GM23338 (cell line): ENCODE results near the gene GRAMD1B. TPM values are rescaled to one million over a fixed set of nuclear protein-coding genes. Genes with fewer than 3 reads are reported as not detected.

ENCODE experiments used
- ATAC-seq: fragments of 200-7000 bp; cut with Tn5 transposase; 3 replicates; pipeline ENCODE4 v1.9.1; 2020
- DNase-seq: peaks from one replicate; pipeline ENCODE4 v3.0.0-alpha.2; 2015; ENCODE audit warnings: low spot score
- H2AFZ ChIP-seq: fragments of 200-600 bp; sonication (generic); 2 replicates; pipeline ENCODE4 v1.8.0; 2016; ENCODE audit warnings: antibody characterized with exemption, mild to moderate bottlenecking, moderate library complexity
- H3F3A ChIP-seq: fragments of 200-600 bp; sonication (generic); replicated peaks from 2 replicates; pipeline ENCODE4 v1.8.0; 2017; ENCODE audit warnings: antibody characterized with exemption, mixed run types, low read depth
- H3K27ac ChIP-seq: fragments of 200-600 bp; sonication (generic); 2 replicates; pipeline ENCODE4 v1.6.1; 2016; ENCODE audit warnings: low read depth
- H3K27me3 ChIP-seq: fragments of 200-600 bp; sonication (generic); 2 replicates; pipeline ENCODE4 v1.8.0; 2016; ENCODE audit warnings: mild to moderate bottlenecking, mixed run types, moderate library complexity; ENCODE audit not compliant: insufficient read depth
- H3K36me3 ChIP-seq: fragments of 200-600 bp; sonication (generic); 2 replicates; pipeline ENCODE4 v1.8.0; 2016; ENCODE audit warnings: mild to moderate bottlenecking; ENCODE audit not compliant: insufficient read depth
- H3K4me1 ChIP-seq: fragments of 200-600 bp; sonication (generic); 2 replicates; pipeline ENCODE4 v1.8.0; 2016; ENCODE audit warnings: mild to moderate bottlenecking, moderate library complexity; ENCODE audit not compliant: insufficient read depth
- H3K4me2 ChIP-seq: fragments of 200-600 bp; sonication (generic); 2 replicates; pipeline ENCODE4 v1.7.1; 2017; ENCODE audit warnings: mixed run types
- H3K4me3 ChIP-seq: fragments of 200-600 bp; sonication (generic); 2 replicates; pipeline ENCODE4 v1.6.1; 2016; ENCODE audit warnings: mixed run types
- H3K79me2 ChIP-seq: fragments of 200-600 bp; sonication (generic); replicated peaks from 2 replicates; pipeline ENCODE4 v1.8.0; 2017; ENCODE audit warnings: mild to moderate bottlenecking; ENCODE audit not compliant: insufficient read depth
- H3K9me2 ChIP-seq: fragments of 200-600 bp; sonication (generic); 2 replicates; pipeline ENCODE4 v1.8.0; 2017; ENCODE audit not compliant: insufficient read depth
- H4K20me1 ChIP-seq: fragments of 200-600 bp; sonication (generic); replicated peaks from 2 replicates; pipeline ENCODE4 v1.8.0; 2017; ENCODE audit warnings: mild to moderate bottlenecking; ENCODE audit not compliant: insufficient read depth
- H3K27ac Mint-ChIP-seq: 2 replicates; pipeline ENCODE4 v1.8.0; 2020; ENCODE audit warnings: inconsistent platforms, mild to moderate bottlenecking, moderate library complexity, mixed read lengths
- H3K27me3 Mint-ChIP-seq: 3 replicates; pipeline ENCODE4 v1.8.0; 2022; ENCODE audit warnings: low read depth, mild to moderate bottlenecking, moderate library complexity, mixed read lengths, inconsistent platforms; ENCODE audit not compliant: insufficient read depth, poor library complexity
- H3K36me3 Mint-ChIP-seq: 3 replicates; pipeline ENCODE4 v1.8.0; 2021; ENCODE audit warnings: low read depth, mild to moderate bottlenecking, inconsistent platforms, moderate library complexity, mixed read lengths
- H3K4me1 Mint-ChIP-seq: 3 replicates; pipeline ENCODE4 v1.8.0; 2020; ENCODE audit warnings: mild to moderate bottlenecking, inconsistent platforms, mixed read lengths
- H3K4me3 Mint-ChIP-seq: 3 replicates; pipeline ENCODE4 v1.8.0; 2021; ENCODE audit warnings: moderate library complexity, mild to moderate bottlenecking, inconsistent platforms, mixed read lengths
- H3K9me3 Mint-ChIP-seq: 3 replicates; pipeline ENCODE4 v1.8.0; 2020; ENCODE audit warnings: moderate library complexity, mild to moderate bottlenecking, inconsistent platforms, mixed read lengths
- CREB1 ChIP-seq: fragments of 250-450 bp; sonication (Bioruptor Pico); IDR thresholded peaks from 2 replicates; pipeline ENCODE4 v1.5.0; 2020; ENCODE audit warnings: low read depth, mild to moderate bottlenecking, moderate library complexity
- CTCF ChIP-seq, 2 experiments: fragments of 200-600 bp in 1 of 2; sonication (generic) in 1 of 2; conservative IDR thresholded peaks; 2 replicates each; pipeline versions ENCODE4 v1.5.1 to v1.6.1; 2016 to 2017; ENCODE audit warnings: antibody characterized with exemption in 2 of 2, low read depth in 2 of 2, mild to moderate bottlenecking in 2 of 2, moderate library complexity in 1 of 2
- ETS1 ChIP-seq: IDR thresholded peaks from 2 replicates; pipeline ENCODE4 v1.6.1; 2016; ENCODE audit warnings: antibody characterized with exemption
- EZH2 ChIP-seq: fragments of 200-600 bp; sonication (generic); IDR thresholded peaks from one replicate; pipeline ENCODE4 v1.8.0; 2017; ENCODE audit warnings: antibody characterized with exemption, mild to moderate bottlenecking, low read depth; ENCODE audit not compliant: unreplicated experiment
- EZH2phosphoT487 ChIP-seq: fragments of 200-600 bp; sonication (generic); IDR thresholded peaks from one replicate; pipeline ENCODE4 v1.8.1; 2018; ENCODE audit warnings: antibody characterized with exemption; ENCODE audit not compliant: unreplicated experiment
- JUNB ChIP-seq: IDR thresholded peaks from one replicate; pipeline ENCODE4 v1.6.1; 2016; ENCODE audit warnings: antibody characterized with exemption; ENCODE audit not compliant: unreplicated experiment
- NANOG ChIP-seq: IDR thresholded peaks from 2 replicates; pipeline ENCODE4 v1.6.1; 2016; ENCODE audit warnings: antibody characterized with exemption, borderline replicate concordance
- POLR2AphosphoS5 ChIP-seq: IDR thresholded peaks from 2 replicates; pipeline ENCODE4 v1.6.1; 2016; ENCODE audit warnings: antibody characterized with exemption, low read depth
- REST ChIP-seq: IDR thresholded peaks from one replicate; pipeline ENCODE4 v1.6.1; 2018; ENCODE audit warnings: antibody characterized with exemption; ENCODE audit not compliant: unreplicated experiment
- STAT1 ChIP-seq: IDR thresholded peaks from one replicate; pipeline ENCODE4 v1.6.1; 2016; ENCODE audit warnings: antibody characterized with exemption; ENCODE audit not compliant: unreplicated experiment
- ZNF114 ChIP-seq: fragments of 250-450 bp; sonication (Bioruptor Pico); IDR thresholded peaks from 2 replicates; pipeline ENCODE4 v1.5.0; 2020; ENCODE audit warnings: mild to moderate bottlenecking, moderate library complexity
- ZNF331 ChIP-seq: fragments of 250-450 bp; sonication (Bioruptor Pico); IDR thresholded peaks from 2 replicates; pipeline ENCODE4 v1.5.0; 2020; ENCODE audit warnings: low read depth, mild to moderate bottlenecking, moderate library complexity
- ZNF462 ChIP-seq: fragments of 250-450 bp; sonication (Bioruptor Pico); IDR thresholded peaks from 2 replicates; pipeline ENCODE4 v1.5.0; 2020; ENCODE audit warnings: mild to moderate bottlenecking, moderate library complexity
- polyA plus RNA-seq: library from polyadenylated mRNA; unstranded; fragments of >200 nt; fragmentation: Nextera tagmentation; extraction: Ambion mirVana; gene quantifications from 2 replicates; pipeline ENCODE4 v1.2.1, GENCODE V29; 2016
- total RNA-seq: library from RNA; depleted of rRNA; stranded (reverse); fragments of >200 nt; shearing (Covaris generic); gene quantifications from 2 replicates; pipeline ENCODE4 v1.2.3, GENCODE V29; 2014

Gene GRAMD1B
- total and polyA plus RNA-seq, 2 experiments from 2014 or later: 3.7 to 24.3 TPM

- H3K4me2 ChIP-seq: no peak overlapping the region
- ATAC-seq: peak; percentile 23; the same call in 2 of the 3 replicates
- Mint-ChIP-seq H3K27ac (no peak overlapping the region), H3K4me1 (peaks cover 18% of the 10 kb centered on the region), H3K4me3 (no peak overlapping the region), H3K27me3 (peaks cover 3% of the 10 kb centered on the region), H3K9me3 (no peaks in the 10 kb centered on the region), H3K36me3 (no peaks in the 10 kb centered on the region)
- H3K36me3 ChIP-seq: no peaks in the 10 kb centered on the region
- H3K27ac ChIP-seq: peak overlapping the region; percentile 34; the same call in 1 of the 2 replicates
- no peaks in the 10 kb centered on the region for H4K20me1 ChIP-seq
- no peak overlapping the region for H3K4me3 ChIP-seq
- no peak overlapping the region for H2AFZ ChIP-seq
- TF ChIP-seq JUNB (no peak), ZNF114 (CRISPR knock-in tag) (no peak), ZNF331 (no peak), ZNF462 (no peak), ETS1 (no peak), REST (no peak), EZH2 (no peak), NANOG (no peak), CTCF (conservative IDR thresholded peaks at IDR 0.05; ENCODE audit: low read depth in 2 of 2) (no peak), CREB1 (no peak), POLR2AphosphoS5 (no peak), STAT1 (no peak), EZH2phosphoT487 (no peak)
- no peaks in the 10 kb centered on the region for H3K9me2 ChIP-seq
- peaks cover 7% of the 10 kb centered on the region for H3K4me1 ChIP-seq
- no peak for DNase-seq
- H3K79me2 ChIP-seq: peaks cover 5% of the 10 kb centered on the region; the same call in 1 of the 2 replicates
- no peaks in the 10 kb centered on the region for H3F3A ChIP-seq
- H3K27me3 ChIP-seq: no peaks in the 10 kb centered on the region
These were observed 44.9 kb downstream of the GRAMD1B start for GRCh38 chr11:123474994-123475393.
